Ovary (tissue), 3 donors: ENCODE measurements around the gene PNMA6F.

Experiments
- POLR2A ChIP-seq: fragments of 450-650 bp; IDR thresholded peaks from one replicate; pipeline ENCODE4 v1.6.1; 2017; ENCODE audit warnings: antibody characterized with exemption, mild to moderate bottlenecking, moderate library complexity
- TF ChIP-seq, protein P1 (sequence below), 3 donors: fragments of 450-650 bp in 2 of 3; fragments of 200-600 bp in 1 of 3; IDR thresholded peaks; one replicate each; pipeline versions ENCODE4 v1.5.1 to v1.8.0; 2016 to 2022; ENCODE audit warnings: antibody characterized with exemption in 3 of 3, mild to moderate bottlenecking in 1 of 3
- donor health status: DM: no; HTN: no; CAD: no.

DNA sequence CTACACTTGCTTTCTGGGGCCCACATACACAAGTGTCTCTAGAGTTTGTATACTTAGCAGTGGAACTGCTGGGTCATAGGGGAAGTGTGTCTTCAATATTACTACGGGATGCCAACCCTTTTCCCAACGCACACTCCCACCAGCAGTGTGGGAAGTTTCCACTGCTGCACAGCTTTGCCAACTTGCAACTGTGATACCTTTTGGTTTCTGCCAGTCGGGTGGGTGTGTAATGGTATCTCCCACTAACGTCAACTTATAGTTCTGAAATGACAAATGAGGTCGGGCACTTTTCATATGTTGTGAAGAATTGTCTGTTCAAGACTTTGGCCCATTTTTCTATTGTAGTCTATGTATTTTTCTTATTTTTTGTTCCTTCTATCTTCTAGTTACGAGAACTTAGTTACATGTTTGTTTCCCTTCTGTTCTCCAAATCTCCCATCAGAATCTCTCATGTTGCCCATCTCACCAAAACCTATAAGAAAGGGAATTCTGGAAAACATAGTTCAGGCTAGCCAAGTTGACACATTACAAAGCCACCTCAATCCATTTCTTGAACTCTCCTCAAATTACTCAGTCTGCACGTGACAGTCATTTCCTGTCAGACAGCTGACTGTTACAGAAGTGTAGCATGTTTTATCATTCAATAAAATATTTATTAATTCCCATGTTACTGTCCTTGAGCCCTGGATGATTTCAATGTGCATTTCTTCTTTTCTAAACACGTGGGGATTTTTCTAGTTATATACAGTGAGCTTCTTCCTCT lies 48.9 kb upstream of the PNMA6F start:
- TF ChIP-seq, protein P1, sequence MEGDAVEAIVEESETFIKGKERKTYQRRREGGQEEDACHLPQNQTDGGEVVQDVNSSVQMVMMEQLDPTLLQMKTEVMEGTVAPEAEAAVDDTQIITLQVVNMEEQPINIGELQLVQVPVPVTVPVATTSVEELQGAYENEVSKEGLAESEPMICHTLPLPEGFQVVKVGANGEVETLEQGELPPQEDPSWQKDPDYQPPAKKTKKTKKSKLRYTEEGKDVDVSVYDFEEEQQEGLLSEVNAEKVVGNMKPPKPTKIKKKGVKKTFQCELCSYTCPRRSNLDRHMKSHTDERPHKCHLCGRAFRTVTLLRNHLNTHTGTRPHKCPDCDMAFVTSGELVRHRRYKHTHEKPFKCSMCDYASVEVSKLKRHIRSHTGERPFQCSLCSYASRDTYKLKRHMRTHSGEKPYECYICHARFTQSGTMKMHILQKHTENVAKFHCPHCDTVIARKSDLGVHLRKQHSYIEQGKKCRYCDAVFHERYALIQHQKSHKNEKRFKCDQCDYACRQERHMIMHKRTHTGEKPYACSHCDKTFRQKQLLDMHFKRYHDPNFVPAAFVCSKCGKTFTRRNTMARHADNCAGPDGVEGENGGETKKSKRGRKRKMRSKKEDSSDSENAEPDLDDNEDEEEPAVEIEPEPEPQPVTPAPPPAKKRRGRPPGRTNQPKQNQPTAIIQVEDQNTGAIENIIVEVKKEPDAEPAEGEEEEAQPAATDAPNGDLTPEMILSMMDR (IDR thresholded peaks at IDR 0.05) = no peak
- no peak for TF ChIP-seq POLR2A
